Measurements from ENCODE around the gene GSK3B.

- TF ChIP-seq, protein P1, sequence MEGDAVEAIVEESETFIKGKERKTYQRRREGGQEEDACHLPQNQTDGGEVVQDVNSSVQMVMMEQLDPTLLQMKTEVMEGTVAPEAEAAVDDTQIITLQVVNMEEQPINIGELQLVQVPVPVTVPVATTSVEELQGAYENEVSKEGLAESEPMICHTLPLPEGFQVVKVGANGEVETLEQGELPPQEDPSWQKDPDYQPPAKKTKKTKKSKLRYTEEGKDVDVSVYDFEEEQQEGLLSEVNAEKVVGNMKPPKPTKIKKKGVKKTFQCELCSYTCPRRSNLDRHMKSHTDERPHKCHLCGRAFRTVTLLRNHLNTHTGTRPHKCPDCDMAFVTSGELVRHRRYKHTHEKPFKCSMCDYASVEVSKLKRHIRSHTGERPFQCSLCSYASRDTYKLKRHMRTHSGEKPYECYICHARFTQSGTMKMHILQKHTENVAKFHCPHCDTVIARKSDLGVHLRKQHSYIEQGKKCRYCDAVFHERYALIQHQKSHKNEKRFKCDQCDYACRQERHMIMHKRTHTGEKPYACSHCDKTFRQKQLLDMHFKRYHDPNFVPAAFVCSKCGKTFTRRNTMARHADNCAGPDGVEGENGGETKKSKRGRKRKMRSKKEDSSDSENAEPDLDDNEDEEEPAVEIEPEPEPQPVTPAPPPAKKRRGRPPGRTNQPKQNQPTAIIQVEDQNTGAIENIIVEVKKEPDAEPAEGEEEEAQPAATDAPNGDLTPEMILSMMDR (IDR thresholded peaks at IDR 0.05) = no peak
- TF ChIP-seq POLR2A (IDR thresholded peaks at IDR 0.05) = no peak
These were observed 20.7 kb upstream of the GSK3B start for GRCh38 chr3:120114981-120115380.
